Mesothelial cell of epicardium (in vitro differentiated cells): ENCODE measurements around the gene HTR3D. TPM values are rescaled to one million over a fixed set of nuclear protein-coding genes. Genes with fewer than 3 reads are reported as not detected.
A peak's percentile ranks its signal among the peaks of the same experiment; 100 is the strongest.

Experiments
- DNase-seq, 2 experiments: peaks; one replicate each; pipeline ENCODE4 v3.0.0; 2021; ENCODE audit warnings: low spot score in 2 of 2; ENCODE audit not compliant: unreplicated experiment in 2 of 2
- H3K27ac Mint-ChIP-seq: 2 replicates; pipeline ENCODE4 v1.8.0; 2021; ENCODE audit warnings: mixed read lengths
- H3K27me3 Mint-ChIP-seq: 2 replicates; pipeline ENCODE4 v1.8.0; 2021; ENCODE audit warnings: low read depth, mixed read lengths
- H3K36me3 Mint-ChIP-seq: 2 replicates; pipeline ENCODE4 v1.8.0; 2021; ENCODE audit warnings: mixed read lengths
- H3K4me1 Mint-ChIP-seq: 2 replicates; pipeline ENCODE4 v1.8.0; 2021; ENCODE audit warnings: mixed read lengths
- H3K4me3 Mint-ChIP-seq: 2 replicates; pipeline ENCODE4 v1.8.0; 2021; ENCODE audit warnings: mild to moderate bottlenecking, moderate library complexity, mixed read lengths
- H3K9me3 Mint-ChIP-seq: 2 replicates; pipeline ENCODE4 v1.8.0; 2021; ENCODE audit warnings: mixed read lengths
- total RNA-seq: library from RNA; stranded (reverse); gene quantifications from 3 replicates; pipeline ENCODE4 v1.2.1, GENCODE V29; 2021
- TF ChIP-seq, protein P1 (sequence below): fragments of 200-600 bp; sonication (generic); IDR thresholded peaks from one replicate; pipeline ENCODE4 v1.5.0; 2021; ENCODE audit warnings: antibody characterized with exemption; ENCODE audit not compliant: unreplicated experiment

Gene HTR3D
- total RNA-seq, 1 donor from 2014 or later: not detected

DNA sequence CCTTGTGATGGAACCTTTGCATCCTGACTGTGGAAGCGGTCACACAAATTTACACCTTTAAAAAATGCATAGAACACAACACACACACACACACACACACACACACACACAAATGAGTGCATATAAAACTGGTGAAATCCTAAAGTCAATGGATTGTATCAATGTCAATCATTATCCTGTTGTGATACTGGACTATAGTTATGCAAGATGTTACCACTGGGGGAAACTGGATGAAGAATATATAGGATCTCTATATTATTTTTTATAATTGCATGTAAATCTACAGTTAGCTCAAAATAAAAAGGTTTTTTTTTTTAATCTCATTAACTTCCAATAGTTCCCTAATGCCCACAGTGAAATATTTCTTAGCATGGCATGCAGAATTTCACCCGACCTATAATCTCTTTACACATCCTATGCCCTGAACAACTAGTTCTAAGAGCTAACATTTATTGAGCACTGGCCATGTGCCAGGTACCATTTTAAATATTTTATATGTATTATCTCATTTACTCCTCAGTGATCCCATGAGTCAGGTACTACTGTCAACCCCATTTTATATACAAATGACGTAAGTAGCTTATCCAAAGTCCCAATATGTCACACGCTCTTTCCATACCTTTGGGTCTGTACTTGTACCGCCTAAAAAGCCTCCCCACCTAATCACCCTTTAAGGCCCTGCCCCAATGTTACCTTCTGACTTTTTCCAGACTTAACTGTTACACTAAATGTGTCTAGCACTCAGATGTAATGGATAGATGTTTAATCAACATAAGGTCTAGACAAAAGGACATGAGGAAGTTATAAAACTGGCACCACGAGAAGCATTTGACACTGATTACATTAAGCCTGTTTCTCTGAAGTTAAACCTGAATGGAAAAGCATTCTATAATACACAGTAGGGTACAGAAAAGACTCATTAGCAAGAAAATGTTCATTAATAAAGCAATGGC lies 19.3 kb upstream of the HTR3D start:
- Mint-ChIP-seq H3K4me3 (no peak overlapping the region), H3K9me3 (peaks cover 11% of the 10 kb centered on the region), H3K27ac (no peak overlapping the region), H3K4me1 (peaks cover 27% of the 10 kb centered on the region), H3K36me3 (peaks cover 33% of the 10 kb centered on the region), H3K27me3 (no peaks in the 10 kb centered on the region)
- TF ChIP-seq, protein P1, sequence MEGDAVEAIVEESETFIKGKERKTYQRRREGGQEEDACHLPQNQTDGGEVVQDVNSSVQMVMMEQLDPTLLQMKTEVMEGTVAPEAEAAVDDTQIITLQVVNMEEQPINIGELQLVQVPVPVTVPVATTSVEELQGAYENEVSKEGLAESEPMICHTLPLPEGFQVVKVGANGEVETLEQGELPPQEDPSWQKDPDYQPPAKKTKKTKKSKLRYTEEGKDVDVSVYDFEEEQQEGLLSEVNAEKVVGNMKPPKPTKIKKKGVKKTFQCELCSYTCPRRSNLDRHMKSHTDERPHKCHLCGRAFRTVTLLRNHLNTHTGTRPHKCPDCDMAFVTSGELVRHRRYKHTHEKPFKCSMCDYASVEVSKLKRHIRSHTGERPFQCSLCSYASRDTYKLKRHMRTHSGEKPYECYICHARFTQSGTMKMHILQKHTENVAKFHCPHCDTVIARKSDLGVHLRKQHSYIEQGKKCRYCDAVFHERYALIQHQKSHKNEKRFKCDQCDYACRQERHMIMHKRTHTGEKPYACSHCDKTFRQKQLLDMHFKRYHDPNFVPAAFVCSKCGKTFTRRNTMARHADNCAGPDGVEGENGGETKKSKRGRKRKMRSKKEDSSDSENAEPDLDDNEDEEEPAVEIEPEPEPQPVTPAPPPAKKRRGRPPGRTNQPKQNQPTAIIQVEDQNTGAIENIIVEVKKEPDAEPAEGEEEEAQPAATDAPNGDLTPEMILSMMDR: no peak
- DNase-seq: no peak

DNA sequence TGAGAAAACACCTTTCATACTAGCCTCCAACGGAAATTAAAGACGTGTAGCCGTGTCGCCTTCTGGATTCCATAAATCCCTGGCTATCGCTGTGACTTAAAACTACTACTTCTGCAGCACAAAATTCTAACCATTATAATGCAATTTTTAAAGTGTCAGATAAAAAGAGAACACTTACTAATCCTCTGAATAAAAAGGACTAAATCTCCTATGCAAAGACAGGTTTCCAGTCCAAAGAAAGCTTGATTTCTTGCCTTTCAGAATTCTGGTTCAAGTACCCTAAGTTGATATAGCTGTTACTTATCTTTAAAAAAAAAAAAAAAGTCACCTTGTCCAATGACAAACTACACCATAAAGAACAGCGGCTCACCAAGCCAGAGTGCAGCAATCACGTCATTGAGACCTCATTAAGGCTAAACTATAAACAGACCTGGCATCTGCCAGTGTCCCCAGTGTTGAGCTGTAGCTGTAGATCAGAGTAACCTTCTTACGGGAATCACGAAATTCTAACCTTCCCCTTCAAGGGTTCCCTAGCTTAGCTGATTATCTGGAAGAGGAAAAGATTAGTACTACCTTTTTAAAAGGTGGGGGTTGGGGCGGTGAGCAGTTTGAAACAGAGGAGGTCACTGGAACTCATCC lies 16.0 kb upstream of the HTR3D start:
- Mint-ChIP-seq H3K36me3 (peaks cover 28% of the 10 kb centered on the region), H3K27ac (peak overlapping the region; percentile 28), H3K4me1 (peaks cover 33% of the 10 kb centered on the region), H3K27me3 (no peaks in the 10 kb centered on the region), H3K4me3 (peak overlapping the region; percentile 100), H3K9me3 (peaks cover 11% of the 10 kb centered on the region)
- TF ChIP-seq, protein P1: no peak
- no peak for DNase-seq

DNA sequence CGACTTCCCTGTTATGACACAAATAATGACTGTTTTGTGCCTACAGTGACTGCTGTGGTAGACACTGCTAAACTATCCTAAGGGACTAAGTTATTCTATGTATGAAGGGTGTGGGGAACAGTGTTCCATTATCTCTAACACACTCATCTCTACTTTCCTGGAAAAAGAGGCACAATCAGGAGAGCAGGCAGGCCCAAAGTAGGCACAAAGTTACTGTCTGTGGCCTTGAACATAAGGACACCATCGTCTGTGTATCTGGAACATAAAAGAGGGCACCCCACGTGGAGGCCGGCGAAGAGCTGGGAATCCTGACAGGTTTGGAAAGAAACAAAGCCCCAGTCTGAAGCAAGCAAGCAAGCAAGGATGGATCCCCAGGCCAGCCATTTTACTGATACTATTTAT lies 15.4 kb upstream of the HTR3D start:
- peak overlapping the region; percentile 25 for H3K27ac Mint-ChIP-seq
- peaks cover 2% of the 10 kb centered on the region for H3K27me3 Mint-ChIP-seq
- TF ChIP-seq, protein P1: no peak
- peaks cover 33% of the 10 kb centered on the region for H3K4me1 Mint-ChIP-seq
- peaks cover 21% of the 10 kb centered on the region for H3K36me3 Mint-ChIP-seq
- H3K4me3 Mint-ChIP-seq: peak overlapping the region; percentile 100
- no peak for DNase-seq
- peaks cover 11% of the 10 kb centered on the region for H3K9me3 Mint-ChIP-seq

DNA sequence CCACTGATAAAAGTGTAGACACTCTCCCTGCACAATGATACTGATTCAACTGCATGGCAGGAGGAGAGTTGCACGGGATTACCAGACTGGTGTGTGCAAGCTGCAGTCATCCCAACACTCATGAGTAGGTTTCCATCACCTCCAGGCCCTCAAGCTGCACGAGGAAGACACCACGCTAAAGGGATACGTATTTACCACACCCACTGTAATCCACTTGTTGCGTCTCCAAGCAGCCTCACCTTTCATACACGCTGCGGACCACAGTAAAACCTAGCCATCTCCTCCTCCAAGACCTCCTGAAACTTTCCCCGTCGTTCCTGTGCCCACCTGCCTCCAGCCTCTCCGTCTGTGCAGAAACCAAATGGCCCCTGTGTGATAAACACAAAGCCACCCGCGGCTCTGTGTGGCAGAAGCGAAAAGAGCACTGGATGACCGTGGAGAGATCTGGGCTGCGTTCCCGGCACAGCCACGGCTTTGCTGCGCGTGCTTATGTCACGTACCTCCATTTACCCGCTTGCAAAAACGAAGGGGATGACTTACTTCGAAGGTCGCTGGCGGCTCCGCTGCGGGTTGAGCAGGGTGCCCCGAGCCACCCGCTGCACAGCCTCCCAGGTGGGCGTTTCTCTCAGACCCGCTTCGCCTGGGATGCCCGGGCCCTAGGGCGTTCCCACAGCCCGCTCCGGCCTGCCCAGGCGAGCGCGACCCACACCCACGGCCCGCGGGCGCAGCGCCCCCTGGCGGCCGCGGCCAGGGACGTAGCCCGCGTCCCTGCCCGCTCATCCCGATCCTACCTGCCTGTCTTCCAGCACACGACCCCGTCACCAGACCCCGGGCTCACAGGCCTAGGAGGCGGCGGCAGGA lies 14.5 kb upstream of the HTR3D start:
- peak; percentile 48 to 73 for DNase-seq
- Mint-ChIP-seq H3K36me3 (peaks cover 14% of the 10 kb centered on the region), H3K9me3 (peaks cover 6% of the 10 kb centered on the region), H3K27me3 (peaks cover 2% of the 10 kb centered on the region), H3K4me3 (peak overlapping the region; percentile 100), H3K27ac (peak overlapping the region; percentile 98), H3K4me1 (peaks cover 33% of the 10 kb centered on the region)
- TF ChIP-seq, protein P1: peak; percentile 97

DNA sequence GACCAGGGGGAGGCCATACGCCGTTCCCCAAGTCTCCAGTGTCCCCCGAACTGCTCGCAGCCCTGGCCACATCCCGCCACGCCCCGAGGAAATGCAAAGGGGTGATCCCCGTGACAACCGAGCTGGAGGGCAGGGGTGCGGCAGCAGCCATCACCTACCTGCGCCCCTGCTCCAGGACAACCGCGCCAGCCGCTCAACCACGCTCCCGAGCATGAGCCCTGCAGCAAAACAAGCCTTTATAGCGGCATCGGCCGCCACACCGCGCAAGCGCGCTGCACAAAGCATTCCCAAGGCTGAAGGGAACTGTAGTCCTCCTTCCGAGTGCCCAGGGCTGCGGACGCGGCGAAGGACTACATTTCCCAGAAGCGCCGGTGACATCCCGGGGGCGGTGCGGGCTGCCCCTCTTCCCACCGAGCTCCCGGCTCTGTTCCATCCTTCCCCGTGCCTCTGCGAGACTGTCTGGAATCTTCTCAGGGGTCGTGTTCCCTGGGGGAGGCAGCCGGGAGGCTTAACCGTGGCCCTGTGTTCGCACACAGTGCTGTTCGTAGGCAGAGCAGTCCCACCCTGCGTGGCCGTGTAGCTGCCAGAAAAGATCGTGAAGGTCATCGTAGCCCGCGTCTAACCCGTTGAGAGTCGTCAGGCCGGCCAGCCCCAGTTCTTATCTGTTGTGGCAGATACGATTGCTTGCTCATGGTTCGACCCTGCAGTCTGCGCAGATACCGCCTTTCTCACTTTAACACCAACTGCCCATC lies 13.7 kb upstream of the HTR3D start, which contains the start of gene ABCC5:
TSS of gene ABCC5 (minus strand) at position 213 of the 752 bp plus-strand sequence. CDS start 3,492 bp downstream, outside the sequence.
- peaks cover 33% of the 10 kb centered on the region for H3K4me1 Mint-ChIP-seq
- peak within 1 kb of the TSS; percentile 98 for H3K27ac Mint-ChIP-seq
- peaks cover 7% of the 10 kb centered on the region for H3K36me3 Mint-ChIP-seq
- H3K27me3 Mint-ChIP-seq: peaks cover 2% of the 10 kb centered on the region
- peak within 1 kb of the TSS; percentile 100 for H3K4me3 Mint-ChIP-seq
- DNase-seq: peak; percentile 80 to 92
- TF ChIP-seq, protein P1: no peak
- H3K9me3 Mint-ChIP-seq: no peaks in the 10 kb centered on the region
